ENCODE data around the gene MUC5AC. TPM values are rescaled to one million over a fixed set of nuclear protein-coding genes. Genes with fewer than 3 reads are reported as not detected.

Gene MUC5AC
- total RNA-seq, 1 donor from 2014 or later, result not detected

DNA sequence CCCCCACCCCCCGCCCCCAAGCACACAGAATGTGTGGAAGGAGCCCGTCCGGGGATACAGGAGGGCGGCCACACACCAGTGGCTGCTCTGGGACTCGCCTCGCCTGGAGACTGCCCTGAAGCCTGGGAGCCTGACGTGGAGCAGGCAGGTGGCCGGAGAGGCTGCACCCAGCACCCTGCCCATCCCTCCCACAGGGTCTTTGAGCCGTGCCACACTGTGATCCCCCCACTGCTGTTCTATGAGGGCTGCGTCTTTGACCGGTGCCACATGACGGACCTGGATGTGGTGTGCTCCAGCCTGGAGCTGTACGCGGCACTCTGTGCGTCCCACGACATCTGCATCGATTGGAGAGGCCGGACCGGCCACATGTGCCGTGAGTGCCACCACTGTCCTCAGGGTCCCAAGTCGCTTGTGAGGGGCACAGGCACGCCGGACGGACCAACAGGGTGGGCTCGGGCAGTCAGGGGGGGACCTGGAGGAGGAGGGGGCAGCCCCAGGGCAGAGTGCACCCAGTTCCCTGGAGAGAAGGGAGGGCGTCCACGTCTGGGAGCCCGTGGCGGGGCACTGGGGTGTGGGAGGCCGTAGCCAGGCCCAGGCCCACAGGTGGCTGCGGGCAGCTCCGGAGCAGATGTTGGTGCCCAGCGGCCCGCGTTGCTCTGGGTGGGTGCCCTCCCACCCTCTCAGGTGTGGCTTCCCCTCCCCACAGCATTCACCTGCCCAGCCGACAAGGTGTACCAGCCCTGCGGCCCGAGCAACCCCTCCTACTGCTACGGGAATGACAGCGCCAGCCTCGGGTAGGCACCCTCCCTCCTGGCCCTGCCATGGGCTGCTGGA, 38.1 kb downstream of the MUC5AC start:
- no peaks in the 10 kb centered on the region for H3K27me3 Mint-ChIP-seq
- intact Hi-C loops (cut with micrococcal nuclease), result no loop called here
- POLR2A ChIA-PET, result no interaction called here
- CTCF ChIA-PET, result no interaction called here
- H3K36me3 Mint-ChIP-seq (ENCODE audit: low read depth), result no peaks in the 10 kb centered on the region
- no peak for ATAC-seq (ENCODE audit: low read depth)
- no peak overlapping the region for H3K4me3 Mint-ChIP-seq
- TF ChIP-seq, protein P1, sequence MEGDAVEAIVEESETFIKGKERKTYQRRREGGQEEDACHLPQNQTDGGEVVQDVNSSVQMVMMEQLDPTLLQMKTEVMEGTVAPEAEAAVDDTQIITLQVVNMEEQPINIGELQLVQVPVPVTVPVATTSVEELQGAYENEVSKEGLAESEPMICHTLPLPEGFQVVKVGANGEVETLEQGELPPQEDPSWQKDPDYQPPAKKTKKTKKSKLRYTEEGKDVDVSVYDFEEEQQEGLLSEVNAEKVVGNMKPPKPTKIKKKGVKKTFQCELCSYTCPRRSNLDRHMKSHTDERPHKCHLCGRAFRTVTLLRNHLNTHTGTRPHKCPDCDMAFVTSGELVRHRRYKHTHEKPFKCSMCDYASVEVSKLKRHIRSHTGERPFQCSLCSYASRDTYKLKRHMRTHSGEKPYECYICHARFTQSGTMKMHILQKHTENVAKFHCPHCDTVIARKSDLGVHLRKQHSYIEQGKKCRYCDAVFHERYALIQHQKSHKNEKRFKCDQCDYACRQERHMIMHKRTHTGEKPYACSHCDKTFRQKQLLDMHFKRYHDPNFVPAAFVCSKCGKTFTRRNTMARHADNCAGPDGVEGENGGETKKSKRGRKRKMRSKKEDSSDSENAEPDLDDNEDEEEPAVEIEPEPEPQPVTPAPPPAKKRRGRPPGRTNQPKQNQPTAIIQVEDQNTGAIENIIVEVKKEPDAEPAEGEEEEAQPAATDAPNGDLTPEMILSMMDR (IDR thresholded peaks at IDR 0.05), result no peak
- H3K27ac Mint-ChIP-seq, result no peak overlapping the region
- H3K4me1 Mint-ChIP-seq, result no peaks in the 10 kb centered on the region
- DNase-seq, result no peak
- H3K9me3 Mint-ChIP-seq, result no peaks in the 10 kb centered on the region

- no peaks in the 10 kb centered on the region for H3K27me3 Mint-ChIP-seq
- CTCF ChIA-PET, result no interaction called here
- TF ChIP-seq, protein P1 (IDR thresholded peaks at IDR 0.05), result no peak
- no peaks in the 10 kb centered on the region for H3K4me1 Mint-ChIP-seq
- no peak overlapping the region for H3K27ac Mint-ChIP-seq
- no peaks in the 10 kb centered on the region for H3K9me3 Mint-ChIP-seq
- no peak overlapping the region for H3K4me3 Mint-ChIP-seq
- H3K36me3 Mint-ChIP-seq (ENCODE audit: low read depth), result no peaks in the 10 kb centered on the region
- intact Hi-C loops (cut with micrococcal nuclease), result no loop called here
- POLR2A ChIA-PET, result no interaction called here
- ATAC-seq (ENCODE audit: low read depth) (no peak), DNase-seq (no peak)
Measured at GRCh38 chr11:1196516-1197391, 39.0 kb downstream of the MUC5AC start.

DNA sequence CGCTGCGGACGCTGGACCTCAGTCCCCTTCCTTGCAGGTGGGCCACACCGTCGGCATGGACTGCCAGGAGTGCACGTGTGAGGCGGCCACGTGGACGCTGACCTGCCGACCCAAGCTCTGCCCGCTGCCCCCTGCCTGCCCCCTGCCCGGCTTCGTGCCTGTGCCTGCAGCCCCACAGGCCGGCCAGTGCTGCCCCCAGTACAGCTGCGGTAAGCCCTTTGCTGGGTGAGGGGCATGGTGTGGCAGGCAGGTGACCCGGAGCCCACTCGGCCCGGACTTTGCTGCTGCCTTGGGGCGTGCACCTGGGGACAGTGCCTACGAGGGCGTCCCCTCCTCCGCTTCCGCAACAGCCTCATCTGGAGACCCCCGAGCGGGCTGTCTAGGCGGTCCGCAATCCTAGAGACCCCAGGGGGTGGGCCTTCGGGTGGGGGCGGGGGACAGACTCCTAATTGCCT, 39.7 kb downstream of the MUC5AC start:
- Mint-ChIP-seq H3K36me3 (ENCODE audit: low read depth) (no peaks in the 10 kb centered on the region), H3K4me3 (no peak overlapping the region), H3K9me3 (no peaks in the 10 kb centered on the region), H3K4me1 (no peaks in the 10 kb centered on the region), H3K27ac (no peak overlapping the region), H3K27me3 (no peaks in the 10 kb centered on the region)
- TF ChIP-seq, protein P1 (IDR thresholded peaks at IDR 0.05), result no peak
- POLR2A ChIA-PET, result no interaction called here
- intact Hi-C loops (cut with micrococcal nuclease), result no loop called here
- CTCF ChIA-PET, result no interaction called here
- no peak for ATAC-seq (ENCODE audit: low read depth)
- no peak for DNase-seq

- no peaks in the 10 kb centered on the region for H3K4me1 Mint-ChIP-seq
- H3K27ac Mint-ChIP-seq, result no peak overlapping the region
- TF ChIP-seq, protein P1 (IDR thresholded peaks at IDR 0.05), result no peak
- H3K27me3 Mint-ChIP-seq, result no peaks in the 10 kb centered on the region
- no peaks in the 10 kb centered on the region for H3K36me3 Mint-ChIP-seq (ENCODE audit: low read depth)
- no peaks in the 10 kb centered on the region for H3K9me3 Mint-ChIP-seq
- no peak for ATAC-seq (ENCODE audit: low read depth)
- intact Hi-C loops (cut with micrococcal nuclease), result no loop called here
- H3K4me3 Mint-ChIP-seq, result no peak overlapping the region
- ChIA-PET CTCF (no interaction called here), POLR2A (no interaction called here)
- no peak for DNase-seq
Measured at GRCh38 chr11:1197886-1198560, 40.3 kb downstream of the MUC5AC start.
